Liver (tissue), 3 donors: ENCODE data around the gene OLFML1.

Experiments
- FOXA2 ChIP-seq: IDR thresholded peaks from 2 replicates; pipeline ENCODE4 v1.6.1; 2016; ENCODE audit warnings: antibody characterized with exemption
- GABPA ChIP-seq, 2 donors: IDR thresholded peaks in 1 of 2; conservative IDR thresholded peaks in 1 of 2; 2 replicates each; pipeline ENCODE4 v1.6.1; 2016; ENCODE audit warnings: antibody characterized with exemption in 2 of 2, mild to moderate bottlenecking in 1 of 2, moderate library complexity in 1 of 2
- SP1 ChIP-seq: IDR thresholded peaks from 2 replicates; pipeline ENCODE4 v1.6.1; 2018; ENCODE audit warnings: antibody characterized with exemption, mild to moderate bottlenecking
- TAF1 ChIP-seq: conservative IDR thresholded peaks from 2 replicates; pipeline ENCODE4 v1.6.1; 2016; ENCODE audit warnings: antibody characterized with exemption, mild to moderate bottlenecking
- YY1 ChIP-seq: IDR thresholded peaks from 2 replicates; pipeline ENCODE4 v1.6.1; 2016; ENCODE audit warnings: antibody characterized with exemption, mild to moderate bottlenecking
- TF ChIP-seq, protein P1 (sequence below): IDR thresholded peaks from 2 replicates; pipeline ENCODE4 v1.6.1; 2016; ENCODE audit warnings: antibody characterized with exemption, mild to moderate bottlenecking
- TF ChIP-seq, protein P2 (sequence below): fragments of 150-350 bp; IDR thresholded peaks from 2 replicates; pipeline ENCODE4 v1.5.1; 2017; ENCODE audit warnings: improper control_type of control experiment, low read depth, low read length; ENCODE audit not compliant: missing input control
- donor health status: healthy.
- donor health status: healthy.

DNA sequence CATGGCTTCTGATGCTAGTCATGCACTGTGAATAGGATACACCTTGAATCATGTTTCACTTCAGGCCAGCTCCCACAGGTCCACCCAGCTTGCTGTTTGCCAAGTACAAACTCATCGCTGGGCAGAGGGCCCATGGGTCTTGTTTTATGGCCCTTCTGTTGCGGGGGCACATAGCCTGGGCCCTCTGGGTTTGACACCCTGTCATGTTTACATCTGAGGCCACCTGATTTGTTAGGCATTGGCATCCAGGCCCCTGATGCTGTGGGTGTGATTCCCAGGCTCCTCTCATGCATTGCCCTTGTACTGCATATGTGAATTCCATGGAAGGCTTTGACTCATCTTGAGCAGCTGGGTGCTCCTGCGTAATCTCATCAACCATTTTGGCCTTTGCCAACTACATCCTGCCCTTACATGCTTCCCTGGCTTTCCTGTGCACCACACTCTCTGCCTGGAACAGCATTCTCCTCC is 61.1 kb downstream of the OLFML1 start:
- TF ChIP-seq, protein P1, sequence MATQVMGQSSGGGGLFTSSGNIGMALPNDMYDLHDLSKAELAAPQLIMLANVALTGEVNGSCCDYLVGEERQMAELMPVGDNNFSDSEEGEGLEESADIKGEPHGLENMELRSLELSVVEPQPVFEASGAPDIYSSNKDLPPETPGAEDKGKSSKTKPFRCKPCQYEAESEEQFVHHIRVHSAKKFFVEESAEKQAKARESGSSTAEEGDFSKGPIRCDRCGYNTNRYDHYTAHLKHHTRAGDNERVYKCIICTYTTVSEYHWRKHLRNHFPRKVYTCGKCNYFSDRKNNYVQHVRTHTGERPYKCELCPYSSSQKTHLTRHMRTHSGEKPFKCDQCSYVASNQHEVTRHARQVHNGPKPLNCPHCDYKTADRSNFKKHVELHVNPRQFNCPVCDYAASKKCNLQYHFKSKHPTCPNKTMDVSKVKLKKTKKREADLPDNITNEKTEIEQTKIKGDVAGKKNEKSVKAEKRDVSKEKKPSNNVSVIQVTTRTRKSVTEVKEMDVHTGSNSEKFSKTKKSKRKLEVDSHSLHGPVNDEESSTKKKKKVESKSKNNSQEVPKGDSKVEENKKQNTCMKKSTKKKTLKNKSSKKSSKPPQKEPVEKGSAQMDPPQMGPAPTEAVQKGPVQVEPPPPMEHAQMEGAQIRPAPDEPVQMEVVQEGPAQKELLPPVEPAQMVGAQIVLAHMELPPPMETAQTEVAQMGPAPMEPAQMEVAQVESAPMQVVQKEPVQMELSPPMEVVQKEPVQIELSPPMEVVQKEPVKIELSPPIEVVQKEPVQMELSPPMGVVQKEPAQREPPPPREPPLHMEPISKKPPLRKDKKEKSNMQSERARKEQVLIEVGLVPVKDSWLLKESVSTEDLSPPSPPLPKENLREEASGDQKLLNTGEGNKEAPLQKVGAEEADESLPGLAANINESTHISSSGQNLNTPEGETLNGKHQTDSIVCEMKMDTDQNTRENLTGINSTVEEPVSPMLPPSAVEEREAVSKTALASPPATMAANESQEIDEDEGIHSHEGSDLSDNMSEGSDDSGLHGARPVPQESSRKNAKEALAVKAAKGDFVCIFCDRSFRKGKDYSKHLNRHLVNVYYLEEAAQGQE: no peak
- TF ChIP-seq, protein P2, sequence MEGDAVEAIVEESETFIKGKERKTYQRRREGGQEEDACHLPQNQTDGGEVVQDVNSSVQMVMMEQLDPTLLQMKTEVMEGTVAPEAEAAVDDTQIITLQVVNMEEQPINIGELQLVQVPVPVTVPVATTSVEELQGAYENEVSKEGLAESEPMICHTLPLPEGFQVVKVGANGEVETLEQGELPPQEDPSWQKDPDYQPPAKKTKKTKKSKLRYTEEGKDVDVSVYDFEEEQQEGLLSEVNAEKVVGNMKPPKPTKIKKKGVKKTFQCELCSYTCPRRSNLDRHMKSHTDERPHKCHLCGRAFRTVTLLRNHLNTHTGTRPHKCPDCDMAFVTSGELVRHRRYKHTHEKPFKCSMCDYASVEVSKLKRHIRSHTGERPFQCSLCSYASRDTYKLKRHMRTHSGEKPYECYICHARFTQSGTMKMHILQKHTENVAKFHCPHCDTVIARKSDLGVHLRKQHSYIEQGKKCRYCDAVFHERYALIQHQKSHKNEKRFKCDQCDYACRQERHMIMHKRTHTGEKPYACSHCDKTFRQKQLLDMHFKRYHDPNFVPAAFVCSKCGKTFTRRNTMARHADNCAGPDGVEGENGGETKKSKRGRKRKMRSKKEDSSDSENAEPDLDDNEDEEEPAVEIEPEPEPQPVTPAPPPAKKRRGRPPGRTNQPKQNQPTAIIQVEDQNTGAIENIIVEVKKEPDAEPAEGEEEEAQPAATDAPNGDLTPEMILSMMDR: no peak
- no peak for TF ChIP-seq GABPA (IDR thresholded peaks at IDR 0.05 in 1 of 2, conservative IDR thresholded peaks at IDR 0.05 in 1 of 2)
- TF ChIP-seq SP1: no peak
- TF ChIP-seq FOXA2: no peak
- TF ChIP-seq TAF1: no peak
- TF ChIP-seq YY1: no peak
